Measurements from ENCODE around the gene ARHGEF7. TPM values are rescaled to one million over a fixed set of nuclear protein-coding genes. Genes with fewer than 3 reads are reported as not detected.
A peak's percentile ranks its signal among the peaks of the same experiment; 100 is the strongest.

The ARHGEF7 gene
- total RNA-seq, 1 donor from 2014 or later, result 86.5 TPM

DNA sequence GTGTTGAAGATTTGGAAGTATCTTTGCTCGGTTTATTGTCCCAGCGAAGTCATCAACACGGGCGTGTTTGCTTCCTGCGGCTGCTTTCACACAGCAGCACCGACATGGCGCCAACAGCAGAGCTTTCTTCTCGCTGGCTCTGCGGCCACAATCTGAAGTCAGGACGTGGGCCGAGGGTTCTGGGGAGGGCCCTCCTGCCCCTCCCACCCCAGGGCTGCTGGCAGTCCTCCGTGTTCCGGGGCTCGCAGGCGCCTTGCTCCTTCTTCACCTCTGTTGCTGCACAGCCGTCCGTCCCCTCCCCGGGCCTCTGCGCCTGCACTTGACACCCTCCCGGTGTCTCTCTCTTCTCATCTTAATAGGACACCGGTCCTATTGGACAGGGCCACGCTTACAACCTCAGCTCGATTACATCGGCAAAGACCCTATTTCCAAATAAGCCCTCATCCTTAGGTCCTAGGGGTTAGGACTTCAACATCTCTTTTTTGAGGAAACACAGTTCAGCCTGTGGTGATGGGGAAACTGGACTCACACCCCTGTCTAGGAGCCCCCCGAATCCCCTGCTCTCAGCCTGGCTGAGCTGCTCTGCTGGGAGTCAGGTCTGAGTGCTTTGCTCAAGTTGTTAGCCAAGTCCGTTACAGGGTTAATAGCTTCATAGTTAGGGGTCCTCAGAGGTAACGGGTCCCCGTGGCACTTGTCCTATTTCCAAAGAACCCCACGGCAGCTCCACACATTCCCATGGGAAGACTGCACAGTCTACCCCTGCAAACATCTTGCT lies 202.6 kb downstream of the ARHGEF7 start:
- peaks cover 7% of the 10 kb centered on the region for H3K36me3 Mint-ChIP-seq (ENCODE audit: insufficient read depth)
- H3K9me3 Mint-ChIP-seq (ENCODE audit: low read depth), result no peaks in the 10 kb centered on the region
- no peak overlapping the region for H3K4me3 Mint-ChIP-seq (ENCODE audit: low read depth)
- no peak overlapping the region for H3K27ac Mint-ChIP-seq
- H3K4me1 Mint-ChIP-seq (ENCODE audit: low read depth), result no peaks in the 10 kb centered on the region
- no peaks in the 10 kb centered on the region for H3K27me3 Mint-ChIP-seq
- no peak for DNase-seq (ENCODE audit: low spot score, unreplicated experiment)
- TF ChIP-seq, protein P1, sequence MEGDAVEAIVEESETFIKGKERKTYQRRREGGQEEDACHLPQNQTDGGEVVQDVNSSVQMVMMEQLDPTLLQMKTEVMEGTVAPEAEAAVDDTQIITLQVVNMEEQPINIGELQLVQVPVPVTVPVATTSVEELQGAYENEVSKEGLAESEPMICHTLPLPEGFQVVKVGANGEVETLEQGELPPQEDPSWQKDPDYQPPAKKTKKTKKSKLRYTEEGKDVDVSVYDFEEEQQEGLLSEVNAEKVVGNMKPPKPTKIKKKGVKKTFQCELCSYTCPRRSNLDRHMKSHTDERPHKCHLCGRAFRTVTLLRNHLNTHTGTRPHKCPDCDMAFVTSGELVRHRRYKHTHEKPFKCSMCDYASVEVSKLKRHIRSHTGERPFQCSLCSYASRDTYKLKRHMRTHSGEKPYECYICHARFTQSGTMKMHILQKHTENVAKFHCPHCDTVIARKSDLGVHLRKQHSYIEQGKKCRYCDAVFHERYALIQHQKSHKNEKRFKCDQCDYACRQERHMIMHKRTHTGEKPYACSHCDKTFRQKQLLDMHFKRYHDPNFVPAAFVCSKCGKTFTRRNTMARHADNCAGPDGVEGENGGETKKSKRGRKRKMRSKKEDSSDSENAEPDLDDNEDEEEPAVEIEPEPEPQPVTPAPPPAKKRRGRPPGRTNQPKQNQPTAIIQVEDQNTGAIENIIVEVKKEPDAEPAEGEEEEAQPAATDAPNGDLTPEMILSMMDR (IDR thresholded peaks at IDR 0.05; ENCODE audit: unreplicated experiment), result no peak

GRCh38 chr13:111318386-111318785 lies 203.3 kb downstream of the ARHGEF7 start:
- Mint-ChIP-seq H3K27me3 (no peaks in the 10 kb centered on the region), H3K4me1 (ENCODE audit: low read depth) (no peaks in the 10 kb centered on the region), H3K9me3 (ENCODE audit: low read depth) (no peaks in the 10 kb centered on the region), H3K36me3 (ENCODE audit: insufficient read depth) (peaks cover 3% of the 10 kb centered on the region), H3K27ac (no peak overlapping the region), H3K4me3 (ENCODE audit: low read depth) (no peak overlapping the region)
- TF ChIP-seq, protein P1 (IDR thresholded peaks at IDR 0.05; ENCODE audit: unreplicated experiment), result no peak
- DNase-seq (ENCODE audit: low spot score, unreplicated experiment), result no peak

DNA sequence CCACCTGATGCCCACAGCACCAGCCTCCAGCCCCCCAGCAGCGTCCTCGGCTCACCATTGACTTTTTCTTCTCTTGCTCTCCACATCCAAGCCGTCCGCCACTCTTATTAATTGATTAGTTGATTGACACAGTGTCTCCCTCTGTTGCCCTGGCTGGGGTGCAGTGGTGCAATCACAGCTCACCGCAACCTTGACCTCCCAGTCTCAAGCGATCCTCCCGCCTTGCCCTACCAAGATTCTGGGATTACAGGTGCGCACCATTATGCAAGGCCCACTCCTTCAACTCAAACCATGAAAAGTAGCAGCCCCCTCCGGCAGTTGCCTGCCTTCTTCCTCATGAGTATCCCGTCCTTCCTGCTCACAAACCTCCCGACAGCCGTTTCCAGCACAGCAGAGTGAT lies 204.4 kb downstream of the ARHGEF7 start:
- peaks cover 2% of the 10 kb centered on the region for H3K36me3 Mint-ChIP-seq (ENCODE audit: insufficient read depth)
- TF ChIP-seq, protein P1 (IDR thresholded peaks at IDR 0.05; ENCODE audit: unreplicated experiment), result no peak
- no peak for DNase-seq (ENCODE audit: low spot score, unreplicated experiment)
- H3K27me3 Mint-ChIP-seq, result no peaks in the 10 kb centered on the region
- H3K9me3 Mint-ChIP-seq (ENCODE audit: low read depth), result no peaks in the 10 kb centered on the region
- H3K27ac Mint-ChIP-seq, result no peak overlapping the region
- H3K4me3 Mint-ChIP-seq (ENCODE audit: low read depth), result no peak overlapping the region
- no peaks in the 10 kb centered on the region for H3K4me1 Mint-ChIP-seq (ENCODE audit: low read depth)

DNA sequence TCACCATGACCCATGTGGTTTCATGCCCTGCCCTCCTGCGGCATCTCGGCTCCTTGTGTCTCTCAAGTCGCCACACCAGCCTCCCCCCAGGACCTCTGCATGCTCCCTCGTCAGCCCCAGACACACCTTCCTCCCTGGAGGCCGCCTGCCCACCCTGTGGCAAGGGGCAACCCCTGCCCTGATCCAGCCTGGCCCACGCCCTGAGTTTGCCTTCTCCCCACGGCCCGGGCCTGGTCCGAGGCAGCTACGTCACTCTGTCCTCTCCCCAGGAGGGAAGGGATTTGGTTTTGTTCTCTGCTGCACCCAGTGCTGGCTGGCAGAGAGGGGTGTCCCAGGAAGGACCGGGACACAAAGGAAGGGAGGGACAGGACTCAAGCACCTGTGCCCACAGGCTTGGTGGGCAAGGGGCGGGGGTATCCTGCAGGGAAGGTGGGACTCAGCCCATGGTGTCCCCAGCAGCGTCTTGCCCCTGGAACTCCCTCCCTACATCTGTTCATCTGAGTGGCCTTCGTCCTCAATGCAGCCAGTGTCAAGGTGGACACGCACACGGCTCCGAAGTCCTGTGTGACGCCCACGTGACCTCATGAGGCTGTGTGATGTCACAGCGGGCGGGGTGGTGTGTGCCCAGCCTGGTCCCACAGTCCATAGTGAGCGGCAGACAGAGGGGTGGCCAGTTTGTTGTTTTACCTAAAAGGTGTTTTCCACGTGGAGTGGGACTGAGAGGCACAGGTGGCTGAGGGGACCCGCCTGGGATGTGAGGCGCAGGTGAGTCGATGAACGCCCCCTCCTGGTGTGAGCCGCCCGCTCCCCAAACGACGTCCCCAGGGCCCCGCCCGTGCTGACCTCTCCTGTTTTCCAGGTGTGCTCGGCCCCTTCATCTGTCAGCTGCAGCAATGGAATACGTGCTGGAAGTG lies 205.1 kb downstream of the ARHGEF7 start, which contains the start of gene TEX29:
TSS of gene TEX29 (plus strand) at position 645 of the 914 bp plus-strand sequence. CDS start at position 894, 249 bp downstream.
- Mint-ChIP-seq H3K4me1 (ENCODE audit: low read depth) (no peaks in the 10 kb centered on the region), H3K9me3 (ENCODE audit: low read depth) (no peaks in the 10 kb centered on the region), H3K27me3 (no peaks in the 10 kb centered on the region), H3K36me3 (ENCODE audit: insufficient read depth) (peaks cover 2% of the 10 kb centered on the region), H3K27ac (peak within 1 kb of the TSS; percentile 11), H3K4me3 (ENCODE audit: low read depth) (no peak within 1 kb of the TSS)
- TF ChIP-seq, protein P1 (IDR thresholded peaks at IDR 0.05; ENCODE audit: unreplicated experiment), result no peak
- DNase-seq (ENCODE audit: low spot score, unreplicated experiment), result no peak

All from progenitor cell of endocrine pancreas (in vitro differentiated cells).